ENCODE results near the gene TMTC2.

The TMTC2 gene

DNA sequence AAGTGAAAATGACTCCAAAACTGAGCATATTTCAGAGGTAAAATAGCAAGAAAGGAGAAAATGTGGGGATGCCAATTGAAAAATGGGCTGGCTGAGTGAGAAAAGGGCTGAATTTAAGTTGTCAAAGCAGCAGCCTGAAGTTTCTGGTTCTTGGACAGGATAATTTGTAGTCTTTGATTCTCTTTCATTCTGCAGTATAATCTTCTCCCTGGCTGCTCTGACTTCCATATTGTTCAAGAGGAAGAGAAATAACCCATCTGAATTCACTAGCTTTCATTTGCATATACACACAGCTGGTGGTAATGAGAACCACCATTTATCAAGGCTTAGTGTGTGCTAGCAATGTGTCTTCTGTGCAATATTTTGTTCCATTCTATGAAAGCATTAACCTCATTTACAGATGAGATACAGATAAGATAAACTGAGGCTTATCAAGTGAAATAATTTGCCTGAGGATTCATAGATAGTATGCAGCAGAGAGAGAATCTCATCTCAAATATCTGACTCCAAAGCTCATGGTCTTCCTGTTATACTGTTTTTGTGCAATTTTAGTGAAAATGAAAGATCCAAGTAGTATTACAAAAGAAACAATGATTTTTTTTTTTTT, 184.2 kb downstream of the TMTC2 start:
- Histone ChIP-seq H3K4me3 (ENCODE audit: low read length) (no peak overlapping the region), H3K9ac (ENCODE audit: low read length) (no peak overlapping the region), H3K9me3 (ENCODE audit: control insufficient read depth, low read length) (no peaks in the 10 kb centered on the region), H3K27me3 (replicated peaks; ENCODE audit: control insufficient read depth, insufficient read depth, low read length) (no peaks in the 10 kb centered on the region), H3K4me1 (ENCODE audit: control insufficient read depth, insufficient read depth, low read length) (peaks cover 7% of the 10 kb centered on the region), H3K36me3 (ENCODE audit: control insufficient read depth, insufficient read depth, low read length, severe bottlenecking) (no peaks in the 10 kb centered on the region)
- no peak for DNase-seq (ENCODE audit: low read depth)

DNA sequence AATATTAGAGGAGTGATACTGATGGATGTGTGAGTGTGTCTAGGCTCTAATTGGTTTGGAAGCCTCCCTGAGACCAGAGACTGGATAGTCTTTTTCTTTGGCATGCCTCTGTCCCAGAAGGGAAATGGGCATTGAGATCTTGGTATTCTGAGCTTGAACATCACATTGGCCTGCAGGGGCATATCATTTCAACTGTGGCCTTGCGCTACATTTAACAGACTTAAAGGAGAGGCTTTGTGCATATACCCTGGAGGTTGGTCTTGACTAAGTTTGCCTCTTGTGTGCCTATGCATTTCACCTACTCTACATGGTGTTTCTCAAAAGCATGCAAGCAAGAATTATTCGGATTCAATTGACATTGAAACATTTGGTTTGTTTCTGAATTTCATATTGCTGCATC, 185.4 kb downstream of the TMTC2 start:
- H3K9ac ChIP-seq (ENCODE audit: low read length), result no peak overlapping the region
- H3K36me3 ChIP-seq (ENCODE audit: control insufficient read depth, insufficient read depth, low read length, severe bottlenecking), result no peaks in the 10 kb centered on the region
- DNase-seq (ENCODE audit: low read depth), result no peak
- H3K27me3 ChIP-seq (replicated peaks; ENCODE audit: control insufficient read depth, insufficient read depth, low read length), result no peaks in the 10 kb centered on the region
- H3K4me3 ChIP-seq (ENCODE audit: low read length), result no peak overlapping the region
- H3K4me1 ChIP-seq (ENCODE audit: control insufficient read depth, insufficient read depth, low read length), result peaks cover 7% of the 10 kb centered on the region
- H3K9me3 ChIP-seq (ENCODE audit: control insufficient read depth, low read length), result no peaks in the 10 kb centered on the region

DNA sequence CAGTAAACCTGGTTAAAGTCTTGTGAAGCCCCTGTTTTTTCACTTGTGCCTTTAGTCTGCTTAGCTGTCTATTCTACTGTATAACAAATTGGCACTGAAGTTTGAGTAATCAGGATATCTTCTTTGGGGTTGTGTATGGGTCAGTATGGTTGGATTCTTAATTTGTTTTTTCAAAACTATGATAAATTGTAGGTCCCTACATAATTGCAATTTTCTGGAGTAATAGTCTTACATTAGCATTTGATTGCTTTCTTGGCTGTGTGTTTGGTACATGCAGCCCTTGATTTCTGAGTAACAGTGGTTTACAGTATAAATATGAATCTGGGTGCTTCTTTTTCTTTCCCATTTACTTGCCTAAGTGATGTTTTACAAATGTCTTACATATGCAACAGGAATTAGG, 186.6 kb downstream of the TMTC2 start:
- peaks cover 2% of the 10 kb centered on the region for H3K4me1 ChIP-seq (ENCODE audit: control insufficient read depth, insufficient read depth, low read length)
- DNase-seq (ENCODE audit: low read depth), result no peak
- H3K36me3 ChIP-seq (ENCODE audit: control insufficient read depth, insufficient read depth, low read length, severe bottlenecking), result no peaks in the 10 kb centered on the region
- no peak overlapping the region for H3K4me3 ChIP-seq (ENCODE audit: low read length)
- H3K27me3 ChIP-seq (replicated peaks; ENCODE audit: control insufficient read depth, insufficient read depth, low read length), result no peaks in the 10 kb centered on the region
- H3K9me3 ChIP-seq (ENCODE audit: control insufficient read depth, low read length), result no peaks in the 10 kb centered on the region
- H3K9ac ChIP-seq (ENCODE audit: low read length), result no peak overlapping the region

DNA sequence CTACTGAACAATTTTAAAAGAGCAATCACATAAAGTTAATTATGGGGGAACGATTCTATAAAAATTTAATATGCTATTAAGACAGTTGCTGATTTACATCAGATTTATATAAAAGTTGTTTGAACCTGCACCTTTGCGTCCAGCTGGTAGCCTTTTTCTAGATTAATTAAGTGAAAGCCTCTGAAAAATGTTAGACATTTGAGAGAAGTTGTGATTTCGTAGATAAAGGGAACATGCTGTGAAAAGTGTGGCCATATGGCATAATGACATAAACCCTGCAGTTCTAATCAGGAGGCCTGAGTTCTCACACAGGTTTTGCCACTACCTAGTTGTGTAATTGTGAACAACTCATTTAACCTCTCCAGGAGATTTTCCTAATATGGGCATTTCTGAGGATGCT, 187.2 kb downstream of the TMTC2 start:
- no peak overlapping the region for H3K9ac ChIP-seq (ENCODE audit: low read length)
- no peaks in the 10 kb centered on the region for H3K27me3 ChIP-seq (replicated peaks; ENCODE audit: control insufficient read depth, insufficient read depth, low read length)
- H3K9me3 ChIP-seq (ENCODE audit: control insufficient read depth, low read length), result no peaks in the 10 kb centered on the region
- no peak for DNase-seq (ENCODE audit: low read depth)
- H3K4me3 ChIP-seq (ENCODE audit: low read length), result no peak overlapping the region
- H3K4me1 ChIP-seq (ENCODE audit: control insufficient read depth, insufficient read depth, low read length), result peaks cover 2% of the 10 kb centered on the region
- no peaks in the 10 kb centered on the region for H3K36me3 ChIP-seq (ENCODE audit: control insufficient read depth, insufficient read depth, low read length, severe bottlenecking)

DNA sequence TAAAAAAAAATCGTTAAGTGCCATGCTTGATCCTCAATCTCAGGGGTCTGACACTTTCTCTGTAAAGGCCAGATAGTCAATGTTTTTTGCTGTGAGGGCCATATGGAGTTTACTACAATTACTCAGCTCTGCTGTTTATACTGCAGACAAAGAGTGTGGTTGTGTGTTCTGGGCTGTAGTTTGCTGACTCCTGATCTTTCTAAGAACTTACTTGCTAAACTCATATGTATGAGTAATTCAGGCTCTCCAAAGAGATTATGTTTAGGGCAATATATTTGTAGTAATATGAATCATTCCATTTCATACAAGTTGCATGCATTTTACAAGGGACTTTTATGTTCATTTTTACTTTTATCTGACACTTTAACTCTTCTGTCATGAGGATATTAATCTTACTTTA, 188.2 kb downstream of the TMTC2 start:
- no peak overlapping the region for H3K4me3 ChIP-seq (ENCODE audit: low read length)
- peaks cover 2% of the 10 kb centered on the region for H3K4me1 ChIP-seq (ENCODE audit: control insufficient read depth, insufficient read depth, low read length)
- H3K9me3 ChIP-seq (ENCODE audit: control insufficient read depth, low read length), result no peaks in the 10 kb centered on the region
- H3K27me3 ChIP-seq (replicated peaks; ENCODE audit: control insufficient read depth, insufficient read depth, low read length), result no peaks in the 10 kb centered on the region
- H3K9ac ChIP-seq (ENCODE audit: low read length), result no peak overlapping the region
- no peaks in the 10 kb centered on the region for H3K36me3 ChIP-seq (ENCODE audit: control insufficient read depth, insufficient read depth, low read length, severe bottlenecking)
- DNase-seq (ENCODE audit: low read depth), result peak; percentile 17

DNA sequence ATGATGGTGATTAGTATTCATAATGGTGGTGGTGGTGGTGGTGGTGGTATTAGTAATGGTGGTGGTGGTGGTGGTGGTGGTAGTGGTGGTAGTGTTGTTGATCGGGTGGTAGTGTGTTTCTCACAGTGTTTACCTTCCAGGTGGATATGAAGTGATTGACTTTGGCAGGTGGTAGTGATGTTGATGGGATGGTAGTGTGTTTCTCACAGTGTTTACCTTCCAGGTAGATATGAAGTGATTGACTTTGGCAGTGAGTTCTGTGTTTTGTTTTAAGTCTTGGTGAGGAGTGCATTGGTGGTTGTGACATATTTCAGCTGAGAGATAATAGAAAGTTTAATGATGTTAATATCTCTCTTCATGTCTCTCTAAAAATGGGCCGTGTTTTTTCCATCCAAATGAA, 189.4 kb downstream of the TMTC2 start:
- H3K9ac ChIP-seq (ENCODE audit: low read length), result no peak overlapping the region
- H3K27me3 ChIP-seq (replicated peaks; ENCODE audit: control insufficient read depth, insufficient read depth, low read length), result no peaks in the 10 kb centered on the region
- no peak overlapping the region for H3K4me3 ChIP-seq (ENCODE audit: low read length)
- DNase-seq (ENCODE audit: low read depth), result no peak
- H3K4me1 ChIP-seq (ENCODE audit: control insufficient read depth, insufficient read depth, low read length), result peaks cover 2% of the 10 kb centered on the region
- no peaks in the 10 kb centered on the region for H3K9me3 ChIP-seq (ENCODE audit: control insufficient read depth, low read length)
- H3K36me3 ChIP-seq (ENCODE audit: control insufficient read depth, insufficient read depth, low read length, severe bottlenecking), result no peaks in the 10 kb centered on the region

DNA sequence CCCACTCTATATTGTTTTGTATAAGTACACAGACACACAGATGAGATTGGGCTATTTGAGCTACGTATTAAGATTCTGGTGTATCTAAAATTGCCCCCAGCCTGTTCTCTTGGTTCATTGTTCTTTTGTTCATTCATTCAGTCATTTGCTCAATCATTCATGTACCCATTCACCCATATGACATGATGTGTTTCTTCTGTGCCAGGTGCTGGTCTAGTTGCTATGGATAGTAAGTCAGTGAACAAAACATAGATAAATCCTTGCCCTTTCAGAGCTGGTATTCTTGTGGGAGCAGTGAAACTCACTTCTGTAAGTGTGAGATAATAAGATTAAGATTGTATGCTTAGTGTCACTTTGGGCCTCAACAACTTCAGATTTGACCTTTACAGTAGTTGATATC, 191.3 kb downstream of the TMTC2 start:
- Histone ChIP-seq H3K27me3 (replicated peaks; ENCODE audit: control insufficient read depth, insufficient read depth, low read length) (no peaks in the 10 kb centered on the region), H3K36me3 (ENCODE audit: control insufficient read depth, insufficient read depth, low read length, severe bottlenecking) (no peaks in the 10 kb centered on the region), H3K9me3 (ENCODE audit: control insufficient read depth, low read length) (no peaks in the 10 kb centered on the region), H3K4me3 (ENCODE audit: low read length) (no peak overlapping the region), H3K4me1 (ENCODE audit: control insufficient read depth, insufficient read depth, low read length) (peaks cover 2% of the 10 kb centered on the region), H3K9ac (ENCODE audit: low read length) (no peak overlapping the region)
- no peak for DNase-seq (ENCODE audit: low read depth)

DNA sequence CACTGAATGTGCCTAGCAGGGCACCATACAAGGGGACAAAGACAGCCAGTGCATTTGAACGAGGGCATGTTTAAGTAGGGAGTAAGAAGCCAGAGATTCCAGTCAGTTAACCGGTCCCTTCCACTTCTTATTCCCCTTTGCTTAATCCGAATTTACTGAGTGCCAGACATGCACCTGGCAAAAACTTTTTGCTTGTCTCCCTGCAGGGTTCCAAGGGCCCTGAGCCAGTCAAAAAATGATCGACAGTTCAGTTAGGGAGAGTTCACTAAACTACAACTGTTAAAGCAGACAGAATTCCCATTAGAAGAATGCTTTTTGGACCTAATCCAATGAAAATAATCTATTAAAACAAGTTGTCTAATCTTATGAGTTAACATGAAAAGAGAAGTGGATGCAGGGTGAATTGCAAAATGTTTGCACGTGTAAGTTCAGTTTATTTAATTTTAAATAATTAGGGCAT, 193.8 kb downstream of the TMTC2 start:
- peak; percentile 15 for DNase-seq (ENCODE audit: low read depth)
- H3K36me3 ChIP-seq (ENCODE audit: control insufficient read depth, insufficient read depth, low read length, severe bottlenecking), result no peaks in the 10 kb centered on the region
- no peak overlapping the region for H3K4me3 ChIP-seq (ENCODE audit: low read length)
- H3K4me1 ChIP-seq (ENCODE audit: control insufficient read depth, insufficient read depth, low read length), result no peaks in the 10 kb centered on the region
- H3K9ac ChIP-seq (ENCODE audit: low read length), result no peak overlapping the region
- H3K27me3 ChIP-seq (replicated peaks; ENCODE audit: control insufficient read depth, insufficient read depth, low read length), result no peaks in the 10 kb centered on the region
- H3K9me3 ChIP-seq (ENCODE audit: control insufficient read depth, low read length), result no peaks in the 10 kb centered on the region

DNA sequence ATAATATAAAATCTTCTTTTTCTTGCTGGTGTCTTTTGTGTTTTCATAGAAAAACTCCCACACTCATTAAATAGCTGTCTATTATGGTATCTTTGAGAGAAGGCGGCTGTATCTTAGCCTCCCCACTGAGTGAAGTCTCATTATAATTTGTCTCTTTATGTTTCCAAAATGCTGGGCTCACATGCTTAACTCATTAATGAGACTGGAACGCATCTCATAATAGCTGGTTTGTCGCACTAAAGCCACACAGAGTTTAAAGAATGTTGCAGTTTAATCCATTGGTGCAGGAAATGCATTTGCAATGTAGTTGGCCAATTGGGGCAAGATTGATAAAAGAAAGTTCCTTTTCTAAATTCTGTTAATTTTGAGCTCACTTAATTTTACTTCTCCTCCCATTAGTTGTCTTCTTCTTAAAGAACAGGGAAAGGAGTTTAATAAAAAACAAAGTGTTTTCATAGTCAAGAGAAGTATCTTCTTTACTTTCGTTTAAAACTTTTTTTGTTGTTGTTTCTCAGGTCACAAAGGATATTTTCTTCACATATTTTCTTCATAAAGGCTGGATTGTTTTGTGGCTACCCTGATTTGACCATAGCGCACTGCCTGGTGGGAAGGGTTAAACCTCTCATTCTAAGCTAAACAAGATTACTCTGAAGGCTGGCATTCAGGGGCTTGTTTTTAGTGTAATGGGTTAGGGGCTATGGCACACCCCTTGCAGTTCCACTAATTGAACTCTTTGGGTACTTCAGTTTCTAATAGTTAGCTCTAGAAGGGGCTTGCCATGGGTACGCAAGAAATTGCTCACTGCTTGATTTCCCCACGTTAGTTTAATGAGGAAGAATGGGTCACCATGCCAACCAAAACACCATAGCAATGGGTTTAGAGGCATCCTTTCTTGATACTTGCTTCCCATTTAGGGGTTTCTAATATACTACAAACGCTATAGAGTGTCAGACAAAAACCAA, 197.0 kb downstream of the TMTC2 start:
- H3K9me3 ChIP-seq (ENCODE audit: control insufficient read depth, low read length), result no peaks in the 10 kb centered on the region
- no peaks in the 10 kb centered on the region for H3K36me3 ChIP-seq (ENCODE audit: control insufficient read depth, insufficient read depth, low read length, severe bottlenecking)
- no peak overlapping the region for H3K4me3 ChIP-seq (ENCODE audit: low read length)
- H3K27me3 ChIP-seq (replicated peaks; ENCODE audit: control insufficient read depth, insufficient read depth, low read length), result no peaks in the 10 kb centered on the region
- no peak for DNase-seq (ENCODE audit: low read depth)
- no peaks in the 10 kb centered on the region for H3K4me1 ChIP-seq (ENCODE audit: control insufficient read depth, insufficient read depth, low read length)
- H3K9ac ChIP-seq (ENCODE audit: low read length), result no peak overlapping the region

DNA sequence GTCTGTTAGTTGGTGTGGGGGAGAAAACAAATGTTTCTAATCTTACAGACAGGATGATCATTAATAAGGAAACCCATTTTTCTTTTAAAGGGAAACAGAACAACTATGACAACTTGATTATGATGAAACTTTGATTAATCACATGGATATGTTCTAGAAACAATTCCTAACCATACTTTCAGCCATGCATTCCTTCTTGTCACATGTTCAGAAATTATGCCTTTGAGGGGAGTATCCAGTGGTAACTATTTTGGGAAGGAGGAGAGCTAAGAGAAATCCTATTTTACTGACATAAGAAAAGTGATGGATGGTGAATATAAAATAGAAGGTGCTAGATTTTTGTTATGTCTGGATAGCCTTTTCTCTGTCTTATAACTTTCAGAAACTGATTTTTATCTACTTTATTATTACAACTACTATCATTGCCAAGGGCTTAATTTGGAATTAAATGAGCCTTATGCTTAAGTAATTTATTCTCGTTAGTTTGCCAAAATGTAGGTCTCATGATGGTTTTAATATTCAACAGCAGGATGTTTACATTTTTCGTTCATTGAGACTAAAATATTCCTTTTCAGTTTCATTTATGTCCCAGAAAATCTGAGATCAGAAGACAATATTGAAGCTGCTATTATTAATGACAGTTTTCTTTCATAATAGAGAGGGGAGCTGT, 200.1 kb downstream of the TMTC2 start:
- Histone ChIP-seq H3K4me1 (ENCODE audit: control insufficient read depth, insufficient read depth, low read length) (no peaks in the 10 kb centered on the region), H3K27me3 (replicated peaks; ENCODE audit: control insufficient read depth, insufficient read depth, low read length) (no peaks in the 10 kb centered on the region), H3K9me3 (ENCODE audit: control insufficient read depth, low read length) (no peaks in the 10 kb centered on the region), H3K36me3 (ENCODE audit: control insufficient read depth, insufficient read depth, low read length, severe bottlenecking) (no peaks in the 10 kb centered on the region), H3K4me3 (ENCODE audit: low read length) (no peak overlapping the region), H3K9ac (ENCODE audit: low read length) (no peak overlapping the region)
- no peak for DNase-seq (ENCODE audit: low read depth)

DNA sequence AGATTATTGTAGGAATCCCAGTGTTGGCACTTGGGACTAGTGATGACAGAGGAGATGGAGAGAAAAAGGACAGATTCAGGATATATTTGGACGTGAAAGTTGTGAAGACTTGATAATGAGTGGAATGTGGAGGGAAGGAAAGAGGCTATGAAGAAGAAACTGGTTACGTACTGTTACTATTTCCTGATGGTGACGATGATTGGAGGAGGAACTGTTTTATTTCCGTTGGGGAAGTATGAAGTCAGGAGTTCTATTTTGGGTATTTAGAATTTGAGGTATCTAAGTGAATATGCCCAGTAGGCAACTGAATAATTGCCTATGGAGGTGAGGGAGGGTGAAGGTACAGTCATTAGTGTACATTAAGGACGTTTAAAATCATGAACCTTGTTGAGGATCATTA, 207.2 kb downstream of the TMTC2 start:
- H3K4me3 ChIP-seq (ENCODE audit: low read length), result no peak overlapping the region
- H3K9ac ChIP-seq (ENCODE audit: low read length), result no peak overlapping the region
- H3K9me3 ChIP-seq (ENCODE audit: control insufficient read depth, low read length), result no peaks in the 10 kb centered on the region
- no peak for DNase-seq (ENCODE audit: low read depth)
- no peaks in the 10 kb centered on the region for H3K27me3 ChIP-seq (replicated peaks; ENCODE audit: control insufficient read depth, insufficient read depth, low read length)
- H3K4me1 ChIP-seq (ENCODE audit: control insufficient read depth, insufficient read depth, low read length), result no peaks in the 10 kb centered on the region
- H3K36me3 ChIP-seq (ENCODE audit: control insufficient read depth, insufficient read depth, low read length, severe bottlenecking), result peaks cover 3% of the 10 kb centered on the region
